ENCODE data around the gene RAPGEF1.
"Not testable (repeated sequence)": the region's sequence is repeated elsewhere in the genome, so short reads cannot be mapped to it uniquely, and the experiment has no call there.

RAPGEF1 gene

GRCh38 chr9:131685753-131686706 is 53.8 kb downstream of the RAPGEF1 start:
- DNase-seq = no peak

GRCh38 chr9:131683094-131683493 is 56.8 kb downstream of the RAPGEF1 start:
- not testable (repeated sequence) for DNase-seq

GRCh38 chr9:131682261-131682660 is 57.6 kb downstream of the RAPGEF1 start:
- no peak for DNase-seq

- DNase-seq = not testable (repeated sequence)
Observed at GRCh38 chr9:131681826-131682225, 58.0 kb downstream of the RAPGEF1 start.

GRCh38 chr9:131681108-131681507 is 58.8 kb downstream of the RAPGEF1 start:
- DNase-seq = not testable (repeated sequence)

GRCh38 chr9:131679261-131680020 is 60.4 kb downstream of the RAPGEF1 start:
- DNase-seq = no peak

- DNase-seq = peak; percentile 94
Observed at GRCh38 chr9:131678499-131679111, 61.3 kb downstream of the RAPGEF1 start.

GRCh38 chr9:131677444-131678180 is 62.3 kb downstream of the RAPGEF1 start:
- DNase-seq = peak; percentile 54

GRCh38 chr9:131677049-131677443 is 62.8 kb downstream of the RAPGEF1 start:
- no peak for DNase-seq

- no peak for DNase-seq
Observed at GRCh38 chr9:131676431-131676972, 63.4 kb downstream of the RAPGEF1 start.

GRCh38 chr9:131675437-131676022 is 64.3 kb downstream of the RAPGEF1 start:
- DNase-seq = no peak

- DNase-seq = no peak
Observed at GRCh38 chr9:131674425-131675421, 65.2 kb downstream of the RAPGEF1 start.

- DNase-seq = no peak
Observed at GRCh38 chr9:131673531-131673930, 66.3 kb downstream of the RAPGEF1 start.

- DNase-seq = no peak
Observed at GRCh38 chr9:131673068-131673467, 66.8 kb downstream of the RAPGEF1 start.

- DNase-seq = no peak
Observed at GRCh38 chr9:131672451-131672850, 67.4 kb downstream of the RAPGEF1 start.

- no peak for DNase-seq
Observed at GRCh38 chr9:131671133-131671520, 68.7 kb downstream of the RAPGEF1 start.

GRCh38 chr9:131670247-131671132 is 69.4 kb downstream of the RAPGEF1 start:
- DNase-seq = no peak

GRCh38 chr9:131669269-131670157 is 70.4 kb downstream of the RAPGEF1 start:
- DNase-seq = no peak

All from MV-4-11 (cell line).